Rectal smooth muscle tissue (tissue), 1 donor: ENCODE data around the gene FIS1.
"Not testable (repeated sequence)": the region's sequence is repeated elsewhere in the genome, so short reads cannot be mapped to it uniquely, and the experiment has no call there.

Experiments
- H3K27ac ChIP-seq: one replicate; pipeline ENCODE4 v1.7.0; 2013; ENCODE audit warnings: low read depth, low read length, inconsistent platforms
- H3K27me3 ChIP-seq: one replicate; pipeline ENCODE4 v1.7.0; 2013; ENCODE audit warnings: low read length; ENCODE audit not compliant: control insufficient read depth, insufficient read depth
- H3K36me3 ChIP-seq: one replicate; pipeline ENCODE4 v1.7.0; 2013; ENCODE audit warnings: low read length; ENCODE audit not compliant: control insufficient read depth, insufficient read depth
- H3K4me1 ChIP-seq: one replicate; pipeline ENCODE4 v1.7.0; 2013; ENCODE audit warnings: low read length; ENCODE audit not compliant: control insufficient read depth, insufficient read depth
- H3K4me3 ChIP-seq: one replicate; pipeline ENCODE4 v1.7.0; 2013; ENCODE audit warnings: low read length
- H3K9ac ChIP-seq: one replicate; pipeline ENCODE4 v1.7.0; 2013; ENCODE audit warnings: low read length

Gene FIS1

GRCh38 chr7:101244375-101245146 is at the start of gene FIS1:
Gene FIS1 (minus strand): TSS chr7:101245081. CDS start chr7:101245004, 77 bp downstream.
- H3K4me1 ChIP-seq = peaks cover 10% of the 10 kb centered on the region

DNA sequence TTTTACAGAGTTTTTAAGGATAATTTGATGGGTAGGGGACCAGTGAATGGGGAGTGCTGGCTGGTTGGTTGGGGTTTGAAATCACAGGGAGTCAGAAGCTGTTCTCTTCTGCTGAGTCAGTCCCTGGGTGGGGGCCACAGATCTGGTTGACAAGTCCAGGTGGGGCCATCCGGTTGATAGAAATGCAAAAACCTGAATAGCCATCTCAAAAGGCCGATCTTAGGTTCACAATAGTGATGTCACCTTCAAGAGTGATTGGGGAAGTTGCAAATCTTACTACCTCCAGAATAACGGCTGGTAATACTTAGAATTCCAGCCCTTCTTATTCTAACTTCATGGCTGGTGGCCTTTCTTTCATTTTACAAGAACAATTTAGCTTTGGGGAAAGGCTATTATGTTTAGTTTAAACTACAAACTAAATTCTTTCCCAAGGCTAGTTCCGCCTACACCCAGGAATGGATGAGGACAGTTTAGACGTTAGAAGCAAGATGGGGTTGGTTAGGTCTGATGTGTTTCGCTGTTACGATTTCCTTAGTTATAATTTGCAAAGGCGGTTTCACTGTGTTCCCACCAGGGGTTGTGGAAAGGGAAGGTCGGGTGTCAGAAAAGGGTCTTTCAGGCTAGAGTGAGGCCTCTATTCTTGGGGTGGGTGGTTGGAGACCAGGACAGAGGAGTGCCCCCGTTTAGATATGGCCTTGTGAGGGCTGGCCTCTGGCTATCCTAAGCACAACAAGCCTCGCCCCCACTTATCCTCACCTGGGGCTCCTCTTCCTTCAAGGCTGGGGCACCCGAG is 49.4 kb upstream of the FIS1 start:
- H3K27ac ChIP-seq = no peak overlapping the region
- H3K4me3 ChIP-seq = no peak overlapping the region
- H3K36me3 ChIP-seq = no peaks in the 10 kb centered on the region
- no peak overlapping the region for H3K9ac ChIP-seq
- H3K4me1 ChIP-seq = no peaks in the 10 kb centered on the region
- H3K27me3 ChIP-seq = peaks cover 9% of the 10 kb centered on the region

More at GRCh38 chr7:101244375-101245146, at the start of gene FIS1:
- H3K9ac ChIP-seq = peak within 1 kb of the TSS; percentile 83
- H3K36me3 ChIP-seq = peaks cover 11% of the 10 kb centered on the region
- H3K27ac ChIP-seq = peak within 1 kb of the TSS; percentile 92
- no peaks in the 10 kb centered on the region for H3K27me3 ChIP-seq
- peak within 1 kb of the TSS; percentile 90 for H3K4me3 ChIP-seq

GRCh38 chr7:101293069-101294021 is 48.5 kb upstream of the FIS1 start:
- H3K36me3 ChIP-seq, H3K27me3 ChIP-seq, H3K4me1 ChIP-seq, H3K27ac ChIP-seq, H3K4me3 ChIP-seq, H3K9ac ChIP-seq: not testable (repeated sequence)

DNA sequence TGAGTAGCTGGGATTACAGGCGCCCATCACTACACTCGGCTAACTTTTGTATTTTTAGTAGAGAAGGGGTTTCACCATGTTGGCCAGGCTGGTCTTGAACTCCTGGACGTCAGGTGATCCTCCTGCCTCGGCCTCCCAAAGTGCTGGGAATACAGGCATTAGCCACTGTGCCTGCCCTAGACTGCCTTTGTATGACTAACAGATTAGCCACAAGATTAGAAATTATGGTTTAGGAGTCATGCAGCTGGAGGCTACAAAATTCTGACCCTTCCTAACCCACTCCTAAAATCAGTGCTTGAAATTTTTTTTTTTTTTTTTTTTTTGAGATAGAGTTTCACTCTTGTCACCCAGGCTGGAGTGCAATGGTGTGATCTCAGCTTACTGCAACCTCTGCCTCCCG is 47.7 kb upstream of the FIS1 start:
- H3K4me1 ChIP-seq, H3K9ac ChIP-seq, H3K27ac ChIP-seq, H3K4me3 ChIP-seq, H3K36me3 ChIP-seq, H3K27me3 ChIP-seq: not testable (repeated sequence)

- H3K4me1 ChIP-seq, H3K9ac ChIP-seq, H3K27me3 ChIP-seq, H3K4me3 ChIP-seq, H3K36me3 ChIP-seq, H3K27ac ChIP-seq: not testable (repeated sequence)
Measured at GRCh38 chr7:101290186-101291037, 45.5 kb upstream of the FIS1 start.

- H3K27me3 ChIP-seq, H3K9ac ChIP-seq, H3K4me3 ChIP-seq, H3K4me1 ChIP-seq, H3K36me3 ChIP-seq, H3K27ac ChIP-seq: not testable (repeated sequence)
Measured at GRCh38 chr7:101289687-101290086, 44.8 kb upstream of the FIS1 start.

DNA sequence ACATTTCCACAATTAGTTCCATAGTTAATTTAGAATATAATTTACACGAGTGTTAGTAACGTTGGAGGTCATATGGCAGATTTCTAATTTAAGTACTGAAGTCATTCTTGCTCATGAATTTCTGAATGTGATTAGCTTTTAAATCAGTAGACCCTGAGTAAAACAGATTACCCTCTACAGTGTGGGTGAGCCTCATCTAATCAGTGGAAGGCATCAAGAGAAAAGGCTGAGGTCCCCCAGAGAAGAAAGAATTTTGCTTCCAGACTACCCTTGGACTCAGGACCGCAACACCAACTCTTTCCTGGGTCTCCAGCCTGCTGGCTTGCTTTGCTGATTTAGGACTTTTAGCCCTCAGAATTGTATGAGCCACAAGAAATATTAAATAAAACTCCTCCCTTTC is 43.6 kb upstream of the FIS1 start:
- no peaks in the 10 kb centered on the region for H3K27me3 ChIP-seq
- H3K4me3 ChIP-seq = no peak overlapping the region
- no peak overlapping the region for H3K27ac ChIP-seq
- H3K4me1 ChIP-seq = no peaks in the 10 kb centered on the region
- H3K36me3 ChIP-seq = no peaks in the 10 kb centered on the region
- H3K9ac ChIP-seq = no peak overlapping the region

DNA sequence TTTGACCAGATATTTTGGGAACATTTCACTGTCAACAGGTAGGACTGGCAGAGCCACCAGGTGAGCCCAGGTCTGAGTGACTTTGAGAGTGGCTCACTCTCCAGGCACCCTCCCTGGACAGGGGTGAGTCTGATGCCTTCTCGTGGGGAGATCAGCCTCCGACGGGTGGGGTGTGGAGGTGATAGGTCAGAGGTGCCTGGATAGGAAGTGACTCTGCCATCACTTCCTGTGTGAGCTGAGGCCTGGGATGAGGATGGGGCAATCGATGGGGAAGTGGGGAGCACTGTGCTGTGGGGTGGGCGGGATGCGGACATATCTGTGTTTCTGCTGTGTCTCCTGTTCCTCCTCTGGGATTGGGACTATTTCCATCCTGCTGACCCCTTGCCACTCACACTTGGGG is 42.2 kb upstream of the FIS1 start:
- Histone ChIP-seq H3K27ac (no peak overlapping the region), H3K4me1 (no peaks in the 10 kb centered on the region), H3K36me3 (no peaks in the 10 kb centered on the region), H3K4me3 (no peak overlapping the region), H3K27me3 (no peaks in the 10 kb centered on the region), H3K9ac (no peak overlapping the region)

DNA sequence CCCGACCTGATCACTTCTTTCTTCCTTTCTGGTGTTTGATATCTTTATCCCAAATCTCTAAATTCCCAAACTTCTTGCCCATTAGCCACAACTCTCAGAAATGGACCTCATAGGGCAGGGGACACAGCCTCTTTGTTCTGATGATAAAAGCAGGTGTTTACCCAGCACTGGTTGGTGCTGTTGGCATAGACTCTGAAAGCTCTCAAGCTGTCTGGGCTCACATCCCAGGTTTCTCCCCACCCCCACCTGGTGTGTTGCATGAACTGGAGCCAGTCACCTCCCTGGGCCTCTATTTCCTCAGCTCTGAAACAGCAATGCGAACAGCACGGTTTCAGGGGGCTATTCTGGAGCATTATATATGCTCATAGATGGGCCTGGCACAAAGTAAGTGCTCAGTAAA is 41.0 kb upstream of the FIS1 start:
- H3K4me3 ChIP-seq, H3K4me1 ChIP-seq, H3K36me3 ChIP-seq, H3K27me3 ChIP-seq, H3K9ac ChIP-seq, H3K27ac ChIP-seq: not testable (repeated sequence)

GRCh38 chr7:101285171-101285570 is 40.3 kb upstream of the FIS1 start:
- H3K9ac ChIP-seq = no peak overlapping the region
- no peaks in the 10 kb centered on the region for H3K36me3 ChIP-seq
- H3K27ac ChIP-seq = no peak overlapping the region
- H3K27me3 ChIP-seq = no peaks in the 10 kb centered on the region
- no peaks in the 10 kb centered on the region for H3K4me1 ChIP-seq
- H3K4me3 ChIP-seq = no peak overlapping the region

GRCh38 chr7:101280912-101281311 is 36.0 kb upstream of the FIS1 start:
- H3K4me3 ChIP-seq, H3K4me1 ChIP-seq, H3K9ac ChIP-seq, H3K27ac ChIP-seq, H3K36me3 ChIP-seq, H3K27me3 ChIP-seq: not testable (repeated sequence)
